ENCODE data around the gene PRR35. TPM values are rescaled to one million over a fixed set of nuclear protein-coding genes. Genes with fewer than 3 reads are reported as not detected.

PRR35 gene
- total RNA-seq, 1 experiment from 2014 or later = not detected

GRCh38 chr16:540645-541340, 19.4 kb upstream of the PRR35 start:
- in situ Hi-C loops (cut with HindIII; ENCODE audit: low pct_unique_long_range_greater_than_20kb, low sequenced_read_pairs) = no loop called here
- no peak for DNase-seq (ENCODE audit: low read depth, low spot score)

- in situ Hi-C loops (cut with HindIII; ENCODE audit: low pct_unique_long_range_greater_than_20kb, low sequenced_read_pairs) = no loop called here
- DNase-seq (ENCODE audit: low read depth, low spot score) = no peak
These were observed 16.7 kb upstream of the PRR35 start for GRCh38 chr16:543301-544164.

- in situ Hi-C loops (cut with HindIII; ENCODE audit: low pct_unique_long_range_greater_than_20kb, low sequenced_read_pairs) = no loop called here
- no peak for DNase-seq (ENCODE audit: low read depth, low spot score)
These were observed 15.7 kb upstream of the PRR35 start for GRCh38 chr16:544517-544916.

- in situ Hi-C loops (cut with HindIII; ENCODE audit: low pct_unique_long_range_greater_than_20kb, low sequenced_read_pairs) = no loop called here
- peak; percentile 84 for DNase-seq (ENCODE audit: low read depth, low spot score)
These were observed 13.1 kb upstream of the PRR35 start for GRCh38 chr16:546909-547770.

GRCh38 chr16:548586-548985, 11.6 kb upstream of the PRR35 start:
- DNase-seq (ENCODE audit: low read depth, low spot score) = no peak

GRCh38 chr16:549544-550263, 10.5 kb upstream of the PRR35 start:
- no peak for DNase-seq (ENCODE audit: low read depth, low spot score)
- in situ Hi-C loops (cut with HindIII; ENCODE audit: low pct_unique_long_range_greater_than_20kb, low sequenced_read_pairs) = no loop called here

More at GRCh38 chr16:548586-548985, 11.6 kb upstream of the PRR35 start:
- in situ Hi-C loops (cut with HindIII; ENCODE audit: low pct_unique_long_range_greater_than_20kb, low sequenced_read_pairs) = no loop called here

- DNase-seq (ENCODE audit: low read depth, low spot score) = no peak
- in situ Hi-C loops (cut with HindIII; ENCODE audit: low pct_unique_long_range_greater_than_20kb, low sequenced_read_pairs) = no loop called here
These were observed 9.0 kb upstream of the PRR35 start for GRCh38 chr16:551210-551609.

GRCh38 chr16:552171-552570, 8.0 kb upstream of the PRR35 start:
- in situ Hi-C loops (cut with HindIII; ENCODE audit: low pct_unique_long_range_greater_than_20kb, low sequenced_read_pairs) = no loop called here
- DNase-seq (ENCODE audit: low read depth, low spot score) = no peak

GRCh38 chr16:553601-554296, 6.4 kb upstream of the PRR35 start:
- in situ Hi-C loops (cut with HindIII; ENCODE audit: low pct_unique_long_range_greater_than_20kb, low sequenced_read_pairs) = no loop called here
- no peak for DNase-seq (ENCODE audit: low read depth, low spot score)

- in situ Hi-C loops (cut with HindIII; ENCODE audit: low pct_unique_long_range_greater_than_20kb, low sequenced_read_pairs) = no loop called here
- DNase-seq (ENCODE audit: low read depth, low spot score) = no peak
These were observed 5.9 kb upstream of the PRR35 start for GRCh38 chr16:554297-554621.

GRCh38 chr16:554640-555365, 5.4 kb upstream of the PRR35 start:
- DNase-seq (ENCODE audit: low read depth, low spot score) = no peak
- in situ Hi-C loops (cut with HindIII; ENCODE audit: low pct_unique_long_range_greater_than_20kb, low sequenced_read_pairs) = no loop called here

- DNase-seq (ENCODE audit: low read depth, low spot score) = no peak
- in situ Hi-C loops (cut with HindIII; ENCODE audit: low pct_unique_long_range_greater_than_20kb, low sequenced_read_pairs) = no loop called here
These were observed 4.4 kb upstream of the PRR35 start for GRCh38 chr16:555528-556473.

GRCh38 chr16:556474-557173, 3.6 kb upstream of the PRR35 start:
- in situ Hi-C loops (cut with HindIII; ENCODE audit: low pct_unique_long_range_greater_than_20kb, low sequenced_read_pairs) = no loop called here
- no peak for DNase-seq (ENCODE audit: low read depth, low spot score)

GRCh38 chr16:557463-558297, 2.5 kb upstream of the PRR35 start:
- DNase-seq (ENCODE audit: low read depth, low spot score) = no peak
- in situ Hi-C loops (cut with HindIII; ENCODE audit: low pct_unique_long_range_greater_than_20kb, low sequenced_read_pairs) = no loop called here
